Mucosa of descending colon (tissue), 3 donors: Measurements from ENCODE around the gene PHACTR1. TPM values are rescaled to one million over a fixed set of nuclear protein-coding genes. Genes with fewer than 3 reads are reported as not detected.

Experiments
- ATAC-seq: fragments of 200-7000 bp; cut with Tn5 transposase; one replicate; pipeline ENCODE4 v1.9.1; 2020; ENCODE audit warnings: mild to moderate bottlenecking, moderate library complexity
- DNase-seq, 3 donors: peaks; one replicate each; pipeline ENCODE4 v3.0.0-alpha.2; 2020
- H3K36me3 ChIP-seq: fragments of 200-600 bp; one replicate; pipeline ENCODE4 v1.8.0; 2021; ENCODE audit warnings: low read depth, mild to moderate bottlenecking
- H3K4me1 ChIP-seq: fragments of 200-600 bp; one replicate; pipeline ENCODE4 v1.8.0; 2021; ENCODE audit warnings: low read depth, mild to moderate bottlenecking
- H3K4me3 ChIP-seq: fragments of 200-600 bp; one replicate; pipeline ENCODE4 v1.8.0; 2021; ENCODE audit warnings: mild to moderate bottlenecking
- H3K9me3 ChIP-seq: fragments of 200-600 bp; one replicate; pipeline ENCODE4 v1.8.0; 2021; ENCODE audit warnings: mild to moderate bottlenecking
- intact Hi-C, 2 donors: fragments of 100-400 bp; cut with DNase I in 1 of 2; cut with micrococcal nuclease in 1 of 2; formaldehyde crosslinking; loops; one replicate each; pipeline versions ENCODE4 v1.11.0 to v1.11.1; 2022; cut with DNase I, micrococcal nuclease
- total RNA-seq, 3 donors: library from RNA; stranded (reverse); fragmentation: NEBNext Ultra II Directional in 2 of 3; extraction: Animal tissue kit (Norgen Biotek cat#: 25700) in 2 of 3; gene quantifications; one replicate each; pipeline versions ENCODE4 v1.2.1 to v1.2.4, GENCODE V29; 2021 to 2023
- TF ChIP-seq, protein P1 (sequence below): fragments of 200-600 bp; IDR thresholded peaks from one replicate; pipeline ENCODE4 v1.8.0; 2022; ENCODE audit warnings: antibody characterized with exemption, mild to moderate bottlenecking
- donor health status: DM: no; HTN: no; CAD: no; lungs with moderate emphysema.
- donor health status: DM: no; HTN: no; CAD: no.
- donor health status: DM: no; HTN: yes; CAD: no.

PHACTR1 gene
- total RNA-seq, 3 donors from 2014 or later = 2.7 to 4.7 (median 3.1) TPM

DNA sequence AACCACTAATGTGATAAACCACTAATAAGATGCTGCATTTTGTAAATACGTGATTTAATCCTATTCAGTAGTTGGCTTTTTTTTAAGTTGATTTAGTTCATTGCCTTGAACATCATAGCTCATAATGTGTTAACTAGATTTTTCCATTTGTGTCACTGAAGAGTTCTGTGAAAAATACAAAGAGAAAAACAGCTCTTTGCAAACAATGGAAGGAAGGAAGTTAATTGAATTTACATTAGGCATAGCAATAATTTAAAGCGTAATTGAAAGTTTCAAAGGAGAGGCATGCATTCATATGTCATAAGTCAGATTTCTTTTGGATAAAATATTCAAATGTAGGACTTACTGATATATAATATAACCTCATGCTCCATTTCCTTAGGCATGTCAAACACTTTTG lies 509.5 kb downstream of the PHACTR1 start:
- H3K9me3 ChIP-seq = no peaks in the 10 kb centered on the region
- intact Hi-C loops = no loop called here
- ATAC-seq (no peak), DNase-seq (no peak)
- H3K4me3 ChIP-seq = no peak overlapping the region
- no peaks in the 10 kb centered on the region for H3K4me1 ChIP-seq
- TF ChIP-seq, protein P1, sequence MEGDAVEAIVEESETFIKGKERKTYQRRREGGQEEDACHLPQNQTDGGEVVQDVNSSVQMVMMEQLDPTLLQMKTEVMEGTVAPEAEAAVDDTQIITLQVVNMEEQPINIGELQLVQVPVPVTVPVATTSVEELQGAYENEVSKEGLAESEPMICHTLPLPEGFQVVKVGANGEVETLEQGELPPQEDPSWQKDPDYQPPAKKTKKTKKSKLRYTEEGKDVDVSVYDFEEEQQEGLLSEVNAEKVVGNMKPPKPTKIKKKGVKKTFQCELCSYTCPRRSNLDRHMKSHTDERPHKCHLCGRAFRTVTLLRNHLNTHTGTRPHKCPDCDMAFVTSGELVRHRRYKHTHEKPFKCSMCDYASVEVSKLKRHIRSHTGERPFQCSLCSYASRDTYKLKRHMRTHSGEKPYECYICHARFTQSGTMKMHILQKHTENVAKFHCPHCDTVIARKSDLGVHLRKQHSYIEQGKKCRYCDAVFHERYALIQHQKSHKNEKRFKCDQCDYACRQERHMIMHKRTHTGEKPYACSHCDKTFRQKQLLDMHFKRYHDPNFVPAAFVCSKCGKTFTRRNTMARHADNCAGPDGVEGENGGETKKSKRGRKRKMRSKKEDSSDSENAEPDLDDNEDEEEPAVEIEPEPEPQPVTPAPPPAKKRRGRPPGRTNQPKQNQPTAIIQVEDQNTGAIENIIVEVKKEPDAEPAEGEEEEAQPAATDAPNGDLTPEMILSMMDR = no peak
- no peaks in the 10 kb centered on the region for H3K36me3 ChIP-seq

- Histone ChIP-seq H3K9me3 (no peaks in the 10 kb centered on the region), H3K36me3 (no peaks in the 10 kb centered on the region), H3K4me1 (no peaks in the 10 kb centered on the region), H3K4me3 (no peak overlapping the region)
- no peak for DNase-seq
- intact Hi-C loops = no loop called here
- TF ChIP-seq, protein P1 = no peak
- no peak for ATAC-seq
These were observed 512.0 kb downstream of the PHACTR1 start for GRCh38 chr6:13228264-13229204.

DNA sequence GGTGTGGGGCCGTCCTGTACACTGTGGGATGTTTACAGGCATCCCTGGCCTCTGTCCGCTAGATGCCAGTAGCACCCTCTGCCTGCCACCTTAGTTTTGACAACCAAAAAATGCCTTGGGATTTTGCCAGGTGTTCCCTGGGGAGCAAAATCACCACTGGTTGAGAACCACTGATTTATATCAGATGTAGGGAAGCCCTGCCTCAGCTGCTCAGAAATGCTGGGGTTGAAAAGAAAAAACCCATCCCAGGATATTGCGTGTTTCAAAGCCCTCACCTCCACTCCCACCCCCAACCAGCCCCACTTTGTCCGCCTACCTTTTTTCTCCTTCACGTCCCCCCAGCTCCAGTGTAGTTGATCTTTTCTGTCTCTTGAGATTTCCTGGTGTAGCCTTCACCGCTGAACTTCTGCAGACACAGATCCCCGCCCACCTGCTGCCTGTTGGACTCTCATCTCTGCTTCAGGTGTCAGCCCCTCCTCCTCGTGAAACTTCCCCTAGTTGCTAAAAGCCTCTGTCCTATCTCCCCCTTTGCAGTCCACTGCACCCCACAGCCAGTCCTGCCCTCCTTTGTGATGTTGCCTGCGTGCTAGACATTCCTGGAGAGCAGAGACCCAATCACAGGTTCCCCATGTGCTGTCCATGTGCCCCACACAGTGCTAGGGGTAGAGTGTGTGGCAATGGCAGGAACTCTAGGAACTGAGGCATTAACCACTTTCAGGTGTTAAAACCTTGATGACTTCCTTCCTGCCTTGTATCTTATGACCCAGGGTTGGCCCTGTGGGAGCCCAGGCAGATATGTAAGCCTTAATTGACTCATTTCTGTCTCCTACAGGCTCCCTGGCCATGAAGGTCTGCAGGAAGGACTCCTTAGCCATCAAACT lies 512.9 kb downstream of the PHACTR1 start:
- peak; percentile 29 for ATAC-seq

DNA sequence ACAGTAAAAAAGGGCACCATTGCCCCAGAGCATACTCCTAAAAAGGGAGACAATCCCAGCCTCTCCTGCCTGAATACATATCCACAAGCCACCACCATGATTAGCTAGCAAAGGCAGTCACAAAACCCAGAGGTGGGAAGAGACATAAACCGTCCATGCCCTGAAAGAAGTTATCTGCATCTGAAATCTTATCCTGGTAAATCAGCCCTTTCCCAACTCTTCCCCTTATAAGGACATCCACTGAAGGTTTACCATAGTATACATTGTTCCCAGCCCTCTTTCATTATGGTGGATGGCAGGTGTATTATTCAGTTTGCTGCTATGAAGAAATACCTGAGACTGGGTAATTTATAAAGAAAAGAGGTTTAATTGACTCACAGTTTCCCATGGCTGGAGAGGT lies 516.5 kb downstream of the PHACTR1 start:
- DNase-seq (no peak), ATAC-seq (no peak)
- TF ChIP-seq, protein P1 = no peak
- no peaks in the 10 kb centered on the region for H3K4me1 ChIP-seq
- intact Hi-C loops = no loop called here
- H3K4me3 ChIP-seq = no peak overlapping the region
- no peaks in the 10 kb centered on the region for H3K36me3 ChIP-seq
- no peaks in the 10 kb centered on the region for H3K9me3 ChIP-seq

More for the DNA sequence above, 512.9 kb downstream of the PHACTR1 start:
- TF ChIP-seq, protein P1 = no peak
- intact Hi-C loops = no loop called here
- Histone ChIP-seq H3K9me3 (no peaks in the 10 kb centered on the region), H3K4me3 (no peak overlapping the region), H3K4me1 (no peaks in the 10 kb centered on the region), H3K36me3 (no peaks in the 10 kb centered on the region)
- DNase-seq = no peak

- Histone ChIP-seq H3K9me3 (no peaks in the 10 kb centered on the region), H3K4me1 (no peaks in the 10 kb centered on the region), H3K4me3 (no peak overlapping the region), H3K36me3 (no peaks in the 10 kb centered on the region)
- no peak for ATAC-seq
- intact Hi-C loops = no loop called here
- DNase-seq = no peak
- TF ChIP-seq, protein P1 = no peak
These were observed 517.6 kb downstream of the PHACTR1 start for GRCh38 chr6:13234130-13234529.
